ENCODE results near the gene ATP6V1F. TPM values are rescaled to one million over a fixed set of nuclear protein-coding genes. Genes with fewer than 3 reads are reported as not detected.
"Not testable (repeated sequence)": the region's sequence is repeated elsewhere in the genome, so short reads cannot be mapped to it uniquely, and the experiment has no call there.

ATP6V1F gene
- total RNA-seq, 1 experiment from 2014 or later: 130 TPM

DNA sequence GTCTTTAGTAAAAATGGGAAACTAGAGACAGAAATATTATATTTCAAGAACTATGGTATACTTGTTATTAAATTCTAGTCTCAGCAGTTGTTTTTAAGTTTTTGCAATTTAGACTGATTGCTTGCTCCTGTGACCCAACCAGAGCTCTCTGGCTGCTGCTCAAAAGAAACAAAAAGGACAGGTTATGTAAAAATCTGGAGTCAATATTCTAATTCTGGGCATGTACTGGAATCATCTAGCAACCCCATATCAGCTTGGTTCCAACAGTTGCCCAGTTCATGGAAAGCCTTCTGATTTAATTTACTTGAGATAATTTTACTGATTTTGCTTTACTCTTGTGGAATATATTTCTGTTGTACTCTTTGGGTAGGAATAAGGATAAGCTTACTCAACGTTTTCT lies 37.6 kb downstream of the ATP6V1F start:
- DNase-seq (ENCODE audit: low read depth): no peak

DNA sequence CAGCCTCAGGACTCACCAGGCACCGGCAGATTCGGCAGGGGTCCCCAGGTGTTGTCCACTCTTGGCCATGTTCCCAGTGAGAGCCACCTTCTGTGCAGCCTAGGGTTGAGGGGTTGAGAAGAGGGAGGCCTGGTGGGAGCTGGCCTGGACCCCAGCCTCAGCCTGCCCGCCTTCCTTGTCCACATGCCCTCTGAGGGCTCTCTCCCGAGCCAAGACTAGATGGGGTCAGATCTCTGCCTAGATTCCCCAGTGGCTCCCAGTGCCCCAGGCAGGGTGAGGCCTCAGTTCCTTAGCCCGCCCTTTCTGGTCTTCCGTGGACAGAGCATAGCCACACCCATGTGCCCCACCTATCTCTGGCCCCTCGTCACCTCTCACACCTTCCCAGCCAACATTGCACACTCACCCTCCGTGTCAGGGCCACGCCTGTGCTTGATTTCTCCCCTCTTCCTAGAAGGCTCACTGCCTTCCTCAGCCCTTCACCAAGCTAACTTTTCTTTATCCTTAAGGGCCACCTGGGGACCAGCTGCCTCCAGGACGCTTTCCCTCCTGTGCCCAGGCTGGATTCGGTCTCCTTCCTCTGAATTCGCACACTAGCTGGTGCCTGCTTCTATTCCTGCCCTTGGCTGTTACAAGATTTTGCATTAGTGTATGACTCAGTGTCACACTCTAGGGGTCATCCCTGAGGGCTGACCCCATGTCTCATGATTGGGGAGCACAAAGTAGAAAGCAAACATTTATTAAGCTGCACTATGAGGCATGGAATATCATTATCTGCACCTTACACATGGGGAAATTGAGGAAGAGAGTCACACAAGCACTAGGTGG lies 40.3 kb downstream of the ATP6V1F start:
- no peak for DNase-seq (ENCODE audit: low read depth)

DNA sequence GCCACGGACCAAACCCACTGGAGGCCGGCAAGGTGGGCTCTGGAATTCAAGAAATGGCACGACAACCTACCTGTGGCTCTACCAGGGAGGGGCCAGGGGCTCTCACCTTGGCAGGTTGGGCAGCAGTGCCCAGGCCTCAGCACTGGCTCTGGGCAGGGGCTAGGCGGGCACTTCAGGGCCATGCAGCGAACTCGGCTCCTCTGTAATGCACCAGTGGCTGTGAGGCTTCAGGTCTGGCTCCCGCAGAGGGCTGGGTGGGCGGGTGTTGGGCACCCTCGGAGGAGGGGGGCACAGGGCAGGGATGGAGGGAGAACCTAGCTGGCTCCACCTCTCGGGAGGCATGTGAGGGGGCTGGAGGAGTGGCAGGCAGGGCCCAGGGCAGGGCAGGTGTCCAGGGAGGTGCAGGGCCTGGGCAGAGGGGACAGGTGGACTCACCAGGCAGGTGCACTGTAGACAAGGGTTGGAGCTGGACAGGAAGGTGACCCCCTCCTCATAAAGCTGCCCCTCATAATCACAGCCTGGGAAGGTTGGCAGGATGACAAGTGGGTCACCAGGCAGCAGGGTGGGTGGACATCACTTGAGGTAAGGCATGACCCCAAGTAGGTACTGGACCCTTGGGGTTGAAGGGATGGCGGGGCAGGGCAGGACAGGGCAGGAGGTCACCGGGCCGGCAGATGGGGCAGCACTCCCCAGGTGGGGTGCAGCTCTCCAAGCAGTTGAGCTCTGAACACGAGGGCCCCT lies 41.1 kb downstream of the ATP6V1F start:
- no peak for DNase-seq (ENCODE audit: low read depth)

DNA sequence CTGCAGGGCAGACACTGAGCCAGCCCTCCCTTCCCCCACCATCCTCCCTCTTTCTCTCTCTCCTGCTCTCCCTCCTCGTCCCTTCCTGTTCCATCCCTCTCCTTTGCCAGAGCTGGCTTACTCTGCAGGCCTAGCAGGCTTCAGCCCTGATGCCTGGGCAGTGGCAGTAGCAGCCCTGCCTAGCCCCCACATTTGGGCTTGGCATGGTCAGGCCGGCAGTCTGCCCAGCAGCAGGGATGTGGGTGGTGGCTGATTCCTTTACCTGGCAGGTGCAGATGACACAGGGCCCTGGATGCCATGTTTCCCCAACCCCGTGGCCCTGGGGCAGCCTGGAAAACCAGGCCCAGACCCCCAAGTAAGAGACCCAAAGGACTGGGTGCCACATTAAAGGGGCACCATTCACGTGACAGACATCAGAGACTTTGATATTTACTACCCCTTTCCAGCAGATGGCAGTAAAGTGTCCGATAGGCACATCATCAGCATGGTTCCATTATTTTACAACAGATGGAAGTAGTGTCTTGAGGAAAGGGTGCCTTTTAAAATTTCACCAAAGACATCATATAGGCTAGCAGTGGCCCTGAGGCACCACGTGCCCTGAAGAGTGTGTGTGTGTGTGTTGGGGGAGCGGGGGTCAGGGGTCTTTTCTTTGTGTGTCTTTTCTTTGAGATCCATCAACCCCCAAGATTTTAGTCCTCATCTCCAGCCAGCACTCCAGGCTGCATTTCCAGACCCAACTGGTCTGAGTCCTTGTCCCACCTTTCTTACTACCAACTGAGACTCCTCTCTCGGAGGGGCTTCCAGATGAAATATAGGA lies 41.9 kb downstream of the ATP6V1F start:
- DNase-seq (ENCODE audit: low read depth): peak; percentile 71

DNA sequence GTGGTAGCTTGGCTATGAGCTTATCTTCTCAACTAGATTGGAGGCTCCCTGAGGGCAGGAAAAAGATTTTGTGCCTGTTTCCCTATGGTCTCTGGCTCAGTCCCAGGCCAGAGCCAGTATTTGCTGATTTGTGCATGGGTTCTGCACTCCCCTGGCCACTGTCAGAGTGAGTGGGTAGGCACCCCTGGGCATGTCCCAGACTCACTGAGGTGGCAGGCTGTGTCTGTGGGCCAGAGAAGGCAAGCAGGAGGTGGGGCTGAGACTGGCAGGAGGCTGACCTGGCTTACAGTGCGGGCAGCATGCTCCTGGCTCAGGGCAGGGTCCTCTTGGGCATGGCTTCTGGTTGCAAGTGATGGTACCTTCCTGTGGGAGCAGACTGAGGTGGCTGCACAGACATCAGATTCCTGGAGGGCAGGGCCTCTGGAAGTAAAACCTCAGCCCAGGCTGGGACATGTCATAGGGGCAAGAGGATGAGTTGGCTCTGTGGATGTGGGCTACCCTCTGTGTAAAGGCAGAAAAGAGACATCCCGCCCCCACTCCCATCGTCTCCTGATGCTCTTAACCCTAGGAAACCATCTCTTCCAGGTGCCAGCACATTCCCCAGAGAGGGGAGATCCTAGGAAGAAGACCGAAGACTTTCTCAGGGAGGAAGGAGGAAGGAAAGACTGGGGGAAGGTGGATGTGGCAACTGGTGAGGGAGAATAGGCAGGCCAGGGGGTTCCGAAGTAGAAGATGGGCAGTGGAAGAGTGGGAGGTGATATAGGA lies 43.5 kb downstream of the ATP6V1F start:
- no peak for DNase-seq (ENCODE audit: low read depth)

DNA sequence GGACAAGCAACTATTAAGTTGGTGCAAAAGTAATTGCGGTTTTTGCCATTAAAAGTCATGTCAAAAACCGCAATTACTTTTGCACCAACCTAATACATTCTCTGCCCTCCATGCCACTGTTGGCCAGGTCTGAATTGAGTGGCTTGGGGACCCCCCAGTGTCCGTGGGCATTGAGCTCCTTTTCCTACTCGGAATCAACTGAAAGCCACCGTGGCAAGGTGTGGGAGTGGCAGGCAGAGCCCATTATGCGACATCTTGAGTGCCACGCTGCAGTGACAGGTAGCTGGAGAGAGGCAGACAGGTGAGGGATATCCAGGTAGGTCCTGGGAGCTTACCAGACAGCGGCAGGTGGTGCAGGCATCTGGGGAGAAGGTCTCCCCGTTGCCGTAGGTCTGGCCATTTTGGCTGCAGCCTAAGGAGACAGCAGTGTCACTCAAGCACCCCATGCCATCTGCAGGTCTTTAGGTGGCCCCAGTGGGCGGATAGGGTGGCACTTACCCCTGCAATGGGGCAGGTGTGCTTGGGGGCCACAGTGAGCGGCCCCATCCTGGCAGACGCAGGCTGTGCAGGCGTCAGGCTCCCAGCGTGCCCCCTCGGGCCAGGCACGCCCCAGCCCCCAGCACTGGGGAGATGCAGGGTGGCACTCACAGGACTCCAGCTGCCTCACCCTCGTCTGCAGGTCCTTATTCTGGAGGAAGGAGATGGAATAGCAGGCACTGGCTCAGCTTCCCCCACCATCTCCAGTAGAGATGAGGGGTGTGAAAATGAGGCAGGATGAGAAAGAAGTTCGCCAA lies 44.3 kb downstream of the ATP6V1F start:
- DNase-seq (ENCODE audit: low read depth): no peak

DNA sequence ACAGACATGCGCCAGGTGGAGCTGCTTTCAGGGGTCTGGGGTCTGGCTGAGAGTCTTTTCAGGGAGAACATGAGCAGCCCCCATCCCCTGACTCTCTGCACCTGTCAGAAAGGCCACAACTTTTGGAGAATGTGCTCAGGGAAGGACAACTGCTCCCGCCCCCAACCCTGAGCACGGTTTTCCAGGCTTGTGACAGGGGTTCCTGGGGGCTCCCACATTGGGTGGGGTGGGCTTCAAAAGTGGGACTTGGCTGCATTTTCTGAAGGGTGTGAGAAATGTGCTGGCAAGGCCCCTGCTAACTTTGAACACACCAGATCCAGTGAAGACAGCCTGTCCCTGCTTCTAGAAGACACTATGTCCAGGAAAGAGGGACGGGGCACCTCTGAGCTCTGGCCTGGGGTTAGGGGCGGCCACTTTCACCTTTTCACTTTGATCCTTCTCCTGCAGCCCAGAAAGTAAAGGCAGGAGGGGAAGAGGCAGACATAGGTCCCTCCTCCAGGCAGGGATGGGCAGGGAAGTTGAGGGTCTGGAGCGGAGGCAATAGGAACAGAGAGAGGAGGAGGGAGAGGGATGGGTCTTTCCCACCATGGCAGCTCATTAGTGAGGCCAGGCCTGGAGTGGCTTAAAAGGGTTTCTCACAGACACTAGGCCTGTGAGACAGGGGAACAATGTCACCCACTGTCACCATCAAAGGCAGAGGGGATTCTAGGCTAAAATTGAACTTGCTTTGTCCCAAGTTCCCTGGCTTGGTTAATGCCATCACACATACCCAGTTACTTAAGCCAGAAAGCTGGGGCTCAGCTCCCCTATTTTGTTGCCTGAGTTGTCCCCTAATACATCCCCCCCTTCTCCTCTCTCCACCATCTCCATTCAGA lies 46.3 kb downstream of the ATP6V1F start:
- DNase-seq (ENCODE audit: low read depth): no peak

DNA sequence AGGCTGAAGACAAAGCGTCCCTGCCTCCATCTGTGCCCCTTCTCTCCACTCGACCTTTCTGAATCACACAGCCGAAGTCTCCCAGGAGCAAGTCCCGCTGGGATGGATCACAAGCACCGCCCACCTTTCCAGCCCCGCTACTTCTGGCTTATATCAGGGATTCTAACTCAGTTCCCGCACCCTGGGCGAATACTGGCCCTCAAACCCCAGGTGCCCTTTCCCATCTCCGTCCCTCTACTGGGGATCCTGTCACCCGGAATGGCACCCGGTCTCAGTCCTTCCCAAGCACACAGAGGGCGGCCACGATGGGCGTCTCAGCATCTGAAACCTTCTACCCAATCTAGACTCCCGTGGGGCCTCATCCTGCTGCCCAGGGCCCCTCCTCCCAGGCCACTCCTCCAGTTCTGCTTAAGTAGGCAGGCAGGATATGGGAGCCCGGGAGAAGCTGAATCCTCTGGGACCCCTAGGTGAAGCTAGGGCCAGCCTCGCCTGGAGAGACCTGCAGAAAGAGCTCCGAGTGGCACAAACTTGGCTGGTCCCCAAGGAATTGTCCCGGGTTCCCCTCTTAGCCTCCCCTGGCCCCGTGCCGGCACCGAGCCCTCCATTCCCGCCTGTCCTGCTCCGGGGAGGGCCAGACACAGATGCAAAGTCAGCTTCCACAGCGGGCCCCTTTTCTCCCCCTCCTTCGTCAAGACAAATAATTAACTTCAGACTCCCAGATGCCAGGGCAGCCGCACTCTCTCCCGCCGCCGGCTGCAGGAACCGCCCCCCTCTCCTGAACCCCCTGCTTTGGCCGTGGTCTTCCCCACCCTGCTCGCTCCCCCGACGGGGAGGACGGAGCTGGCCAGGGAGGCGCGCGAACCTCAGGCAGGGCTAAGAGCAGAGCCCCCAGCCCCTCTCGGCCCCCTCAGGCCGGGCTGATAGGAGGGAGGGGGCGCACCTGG lies 47.2 kb downstream of the ATP6V1F start:
- peak; percentile 89 for DNase-seq (ENCODE audit: low read depth)

DNA sequence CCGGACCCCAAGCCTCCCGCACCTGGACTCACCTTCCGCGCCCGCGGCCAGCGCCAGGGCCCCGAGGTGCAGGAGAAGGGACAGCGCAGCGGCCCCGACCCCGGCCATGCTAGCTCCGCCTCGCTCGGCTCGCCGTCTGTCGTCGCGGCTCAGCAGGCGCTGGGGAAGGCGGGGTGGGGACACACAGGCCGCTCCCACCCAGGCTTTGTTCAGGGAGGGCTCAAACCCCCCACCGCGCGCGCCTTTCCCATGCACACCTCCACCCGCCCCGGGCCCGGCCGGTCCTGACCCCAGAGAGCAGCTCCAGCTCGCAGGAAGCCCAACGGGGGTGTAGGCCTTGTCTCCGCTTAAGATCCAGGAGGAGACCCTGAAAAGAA lies 47.9 kb downstream of the ATP6V1F start, which contains the start of gene KCP:
KCP (minus strand) TSS at position 141 of the 377 bp plus-strand sequence; CDS start at position 108, 33 bp downstream.
- no peak for DNase-seq (ENCODE audit: low read depth)

DNA sequence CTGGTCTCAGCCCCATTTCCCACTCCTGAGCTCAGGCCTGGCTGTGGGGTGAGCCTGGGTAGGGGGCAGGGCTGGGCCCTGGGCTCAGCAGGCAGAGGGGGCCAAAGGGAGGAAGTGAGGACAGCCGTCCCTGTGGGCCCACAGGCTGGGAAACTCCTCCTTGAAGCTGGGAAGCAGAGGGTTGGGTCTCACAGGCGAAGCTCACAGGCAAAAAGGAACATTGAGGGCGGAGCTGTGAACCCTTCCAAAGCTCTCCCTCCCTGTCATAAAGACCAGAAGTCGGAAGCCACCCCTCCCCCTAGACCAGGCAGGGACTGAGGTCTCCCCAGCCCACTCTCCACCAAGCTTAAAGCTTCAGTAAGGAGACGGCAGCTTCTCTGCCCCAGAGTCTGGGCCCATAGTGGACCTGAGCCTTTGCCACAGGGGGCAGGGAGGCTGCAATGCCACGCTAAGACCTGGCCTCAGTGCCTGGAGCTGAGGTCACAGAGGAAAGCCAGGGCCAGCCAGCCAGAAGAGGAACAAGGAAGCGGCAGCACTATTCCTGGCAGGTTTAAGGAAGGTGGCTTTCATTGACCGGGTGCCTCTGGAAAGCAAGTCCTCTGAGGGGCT lies 48.9 kb downstream of the ATP6V1F start:
- DNase-seq (ENCODE audit: low read depth): no peak

DNA sequence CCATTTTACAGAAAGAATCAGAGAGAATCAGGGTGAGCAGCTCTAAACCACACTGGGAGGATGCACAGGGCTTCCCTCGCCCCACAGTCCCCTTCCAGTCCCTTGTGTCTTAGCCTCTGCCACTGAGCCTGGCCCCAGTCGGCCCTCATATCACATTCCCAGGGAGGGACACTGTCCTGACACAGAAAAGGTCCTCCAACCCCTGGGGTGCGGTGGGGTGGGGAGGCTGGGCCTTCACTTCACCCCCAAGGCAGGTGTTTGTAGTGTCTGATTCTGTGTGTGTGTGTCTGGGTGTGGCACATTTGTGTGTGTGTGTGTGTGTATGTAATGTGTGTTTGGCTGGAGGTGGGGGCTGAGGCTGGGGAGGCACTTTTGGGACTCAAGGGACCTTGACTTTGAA lies 49.6 kb downstream of the ATP6V1F start:
- DNase-seq (ENCODE audit: low read depth): no peak

DNA sequence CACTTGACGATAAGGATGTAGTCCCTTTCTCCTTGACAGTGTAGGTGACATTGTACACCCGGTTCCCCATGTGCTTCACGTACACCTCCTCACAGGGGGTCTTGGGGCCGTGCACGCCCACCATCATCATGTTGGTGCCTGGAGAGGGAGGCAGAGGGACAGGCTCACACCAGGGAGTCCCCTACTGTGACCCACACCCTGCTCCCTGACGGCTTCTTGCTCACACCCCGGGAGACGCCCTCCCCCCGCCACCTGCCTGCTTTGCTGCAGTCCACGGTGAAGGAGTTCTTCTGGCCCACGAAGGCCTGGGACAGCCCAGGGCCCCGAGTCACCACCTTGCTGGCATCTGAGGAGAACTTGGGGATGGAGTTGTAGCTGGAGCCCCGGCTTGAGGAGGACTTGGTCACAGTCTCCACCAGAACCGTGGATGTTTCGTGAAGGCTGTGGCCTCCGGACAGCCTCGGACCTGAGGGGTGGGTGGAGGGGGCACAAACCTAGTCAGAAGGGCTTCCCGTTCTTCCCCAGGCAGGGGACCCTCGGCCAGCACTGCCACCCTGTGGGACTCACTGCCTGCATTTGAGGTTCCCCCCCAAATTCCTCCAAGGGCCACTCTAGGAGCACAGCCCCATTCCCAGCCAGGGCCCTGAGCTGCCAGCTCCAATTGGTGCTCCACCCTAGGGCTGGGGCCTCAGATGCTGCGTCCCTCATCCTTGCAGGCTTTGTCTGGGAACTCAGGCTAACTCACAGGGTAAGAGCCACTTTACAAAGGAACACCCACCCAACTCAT lies 50.2 kb downstream of the ATP6V1F start:
- not testable (repeated sequence) for DNase-seq (ENCODE audit: low read depth)

DNA sequence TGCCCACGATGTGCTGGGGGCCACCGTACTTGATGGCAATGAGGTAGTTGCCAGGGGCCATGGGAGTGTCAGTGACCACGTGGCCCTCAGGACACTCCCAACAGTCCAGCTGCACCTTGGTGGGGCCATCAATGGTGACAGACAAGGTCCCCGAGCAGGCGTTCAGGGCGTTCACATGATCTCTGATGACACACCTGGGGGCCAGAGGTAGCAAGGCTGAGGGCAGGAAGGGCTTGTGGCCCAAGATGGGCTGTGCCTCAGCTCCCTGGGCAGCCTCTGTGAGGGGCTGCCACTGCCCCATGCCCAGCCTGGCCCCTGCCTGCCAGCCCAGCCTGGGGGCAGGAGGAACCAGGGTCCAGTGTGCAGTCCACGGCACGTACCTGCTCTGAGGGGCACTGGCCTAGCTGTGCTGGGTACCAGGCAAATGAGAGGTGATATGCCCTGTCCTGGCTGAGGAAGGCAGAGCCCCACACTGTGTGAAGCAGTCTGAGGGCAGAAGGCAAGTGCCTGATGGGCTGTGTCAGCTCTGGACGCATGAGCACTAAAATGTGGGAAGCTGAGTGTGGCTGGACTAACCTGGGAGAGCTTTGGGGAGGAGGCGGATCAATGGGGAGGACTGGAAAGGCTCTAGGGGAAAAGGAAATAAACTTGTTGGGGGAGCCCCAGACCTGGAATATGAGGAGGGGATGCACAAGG lies 51.4 kb downstream of the ATP6V1F start:
- DNase-seq (ENCODE audit: low read depth): no peak

DNA sequence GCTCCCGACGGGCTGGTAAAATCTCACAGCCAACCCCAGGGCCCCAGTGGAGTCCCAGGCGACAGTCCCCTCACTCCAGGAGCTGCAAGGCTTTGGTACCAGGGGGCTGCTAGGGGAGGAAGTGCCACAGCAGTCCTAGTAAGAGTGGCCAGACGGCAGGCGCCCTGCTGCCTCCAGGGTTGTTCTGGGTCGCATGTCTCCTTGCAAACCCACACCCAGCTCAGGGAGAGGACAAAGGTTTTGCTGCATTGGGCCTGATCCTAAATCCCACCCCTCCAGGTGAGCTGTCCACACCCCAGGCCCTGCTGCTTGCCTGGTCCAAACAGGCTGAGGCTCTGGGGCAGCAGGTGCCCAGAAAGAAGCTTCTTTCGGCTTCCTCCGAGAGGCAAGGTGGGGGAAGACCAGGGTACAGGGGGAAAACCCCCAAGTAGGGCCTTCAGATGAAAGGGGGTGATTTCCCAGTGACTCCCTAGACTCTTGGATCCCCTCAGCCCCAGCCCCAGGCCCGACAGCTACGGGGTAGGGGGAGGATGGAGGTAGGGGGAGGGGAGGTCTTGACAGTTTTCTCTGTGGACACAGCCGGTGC lies 52.0 kb downstream of the ATP6V1F start:
- no peak for DNase-seq (ENCODE audit: low read depth)

DNA sequence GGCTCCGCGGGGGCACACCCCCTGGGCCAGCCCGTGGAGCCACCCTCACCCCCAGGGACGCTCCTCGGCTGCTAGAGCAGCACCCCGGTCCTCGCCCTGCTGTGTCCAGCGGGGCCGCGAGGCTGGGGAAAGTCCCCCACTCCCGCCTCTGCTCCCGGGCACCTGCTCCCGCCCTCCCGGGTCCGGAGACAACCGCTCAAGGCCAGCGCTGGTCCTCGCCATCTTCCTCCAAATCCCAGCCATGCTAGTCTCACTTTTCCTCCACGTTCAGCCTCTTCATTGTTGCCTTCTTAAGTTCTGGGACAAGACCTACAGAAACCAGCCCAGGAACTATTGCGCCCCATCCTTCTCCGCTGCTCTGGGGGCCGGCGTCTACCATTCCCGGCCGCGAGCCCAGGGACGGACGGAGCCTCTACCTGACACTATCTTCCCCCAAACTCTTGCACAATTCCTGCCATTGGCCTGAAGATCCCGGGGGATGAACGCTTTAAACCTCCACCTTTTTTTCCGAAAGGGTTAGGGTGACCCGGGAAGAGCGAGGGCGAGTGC lies 52.7 kb downstream of the ATP6V1F start:
- DNase-seq (ENCODE audit: low read depth): no peak

Measured in Daoy (cell line).